ENCODE results near the gene AKR7A2.

- no peak for TF ChIP-seq CTCF (IDR thresholded peaks at IDR 0.05)
- no peak for TF ChIP-seq POLR2A (IDR thresholded peaks at IDR 0.05)
Observed at GRCh38 chr1:19336543-19336942, 24.6 kb upstream of the AKR7A2 start.
